Suppressor macrophage treated with lipopolysaccharide for 4 hours (primary cell): ENCODE data around the gene SLC9C2.
"Not testable (repeated sequence)": the region's sequence is repeated elsewhere in the genome, so short reads cannot be mapped to it uniquely, and the experiment has no call there.

Experiments used
- DNase-seq: peaks from one replicate; pipeline ENCODE4 v3.0.0-alpha.2; 2020

SLC9C2 gene

GRCh38 chr1:173573596-173573995 is 29.3 kb downstream of the SLC9C2 start:
- DNase-seq = no peak

- DNase-seq = no peak
These were observed 30.5 kb downstream of the SLC9C2 start for GRCh38 chr1:173572201-173572873.

GRCh38 chr1:173570370-173571007 is 32.4 kb downstream of the SLC9C2 start:
- no peak for DNase-seq

- DNase-seq = no peak
These were observed 34.4 kb downstream of the SLC9C2 start for GRCh38 chr1:173568483-173568882.

GRCh38 chr1:173563846-173564245 is 39.0 kb downstream of the SLC9C2 start:
- DNase-seq = not testable (repeated sequence)

GRCh38 chr1:173562813-173563212 is 40.1 kb downstream of the SLC9C2 start:
- DNase-seq = no peak

GRCh38 chr1:173561263-173561662 is 41.6 kb downstream of the SLC9C2 start:
- DNase-seq = no peak

GRCh38 chr1:173560285-173560880 is 42.5 kb downstream of the SLC9C2 start:
- no peak for DNase-seq

- DNase-seq = no peak
These were observed 47.1 kb downstream of the SLC9C2 start for GRCh38 chr1:173555651-173556305.

- no peak for DNase-seq
These were observed 48.2 kb downstream of the SLC9C2 start for GRCh38 chr1:173554541-173555250.

GRCh38 chr1:173554089-173554488 is 48.8 kb downstream of the SLC9C2 start:
- no peak for DNase-seq

GRCh38 chr1:173553312-173553711 is 49.6 kb downstream of the SLC9C2 start:
- no peak for DNase-seq

- no peak for DNase-seq
These were observed 51.2 kb downstream of the SLC9C2 start for GRCh38 chr1:173551699-173552098.

GRCh38 chr1:173549813-173550212 is 53.1 kb downstream of the SLC9C2 start:
- DNase-seq = no peak

- no peak for DNase-seq
These were observed 57.2 kb downstream of the SLC9C2 start for GRCh38 chr1:173545688-173546087.

GRCh38 chr1:173536223-173536622 is 66.6 kb downstream of the SLC9C2 start:
- no peak for DNase-seq

GRCh38 chr1:173532237-173532636 is 70.6 kb downstream of the SLC9C2 start:
- peak; percentile 47 for DNase-seq

GRCh38 chr1:173530795-173531693 is 71.8 kb downstream of the SLC9C2 start:
- DNase-seq = no peak

- no peak for DNase-seq
These were observed 73.8 kb downstream of the SLC9C2 start for GRCh38 chr1:173529106-173529505.

GRCh38 chr1:173527151-173527826 is 75.6 kb downstream of the SLC9C2 start:
- DNase-seq = peak; percentile 6

- no peak for DNase-seq
These were observed 76.9 kb downstream of the SLC9C2 start for GRCh38 chr1:173525926-173526325.
